Stimulated activated CD8-positive, alpha-beta memory T cell treated with anti-CD3 and anti-CD28 coated beads, Interleukin-7, amount 100 ng/mL, for 4 hours (primary cell): ENCODE results near the gene TMPRSS11A.

Experiments used
- DNase-seq, 2 donors: peaks; one replicate each; pipeline ENCODE4 v3.0.0-alpha.2; 2020; ENCODE audit warnings: low read depth in 2 of 2

The TMPRSS11A gene

GRCh38 chr4:67871867-67872266 lies 91.4 kb downstream of the TMPRSS11A start:
- no peak for DNase-seq

GRCh38 chr4:67869580-67870190 lies 93.6 kb downstream of the TMPRSS11A start:
- DNase-seq: no peak

DNA sequence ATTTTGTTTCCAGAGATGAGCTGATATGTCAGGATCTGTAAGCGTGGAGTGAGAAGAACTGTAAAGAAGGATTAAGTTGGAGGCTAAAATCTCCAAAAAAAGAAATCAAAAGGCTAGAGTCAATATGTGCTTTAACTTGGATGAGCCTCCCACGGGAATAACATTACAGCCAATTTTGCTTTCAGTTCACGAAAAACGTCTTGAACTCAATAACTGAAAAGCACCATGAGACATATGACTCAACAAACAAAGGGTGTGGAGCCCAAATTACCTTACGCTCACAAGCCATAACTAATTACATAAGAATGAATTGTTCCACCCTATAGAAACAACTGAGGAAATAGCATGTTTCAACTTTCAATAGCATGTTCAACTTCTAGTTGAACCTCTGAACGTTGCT lies 101.8 kb downstream of the TMPRSS11A start:
- no peak for DNase-seq
